HAP-1 (cell line): ENCODE data around the gene MGRN1.

Experiments used
- DNase-seq, 2 experiments: peaks; one replicate each; pipeline ENCODE4 v3.0.0-alpha.2; 2016 to 2020; ENCODE audit warnings: low spot score in 2 of 2
- H3K27me3 ChIP-seq: fragments of 250-450 bp; sonication (Bioruptor Pico); 2 replicates; pipeline ENCODE4 v1.5.1; 2020; ENCODE audit warnings: low read depth, mild to moderate bottlenecking, moderate library complexity
- H3K36me3 ChIP-seq: fragments of 250-450 bp; sonication (Bioruptor Pico); replicated peaks from 2 replicates; pipeline ENCODE4 v1.5.1; 2020; ENCODE audit warnings: mild to moderate bottlenecking
- H3K4me1 ChIP-seq: fragments of 250-450 bp; sonication (Bioruptor Pico); 2 replicates; pipeline ENCODE4 v1.5.1; 2020; ENCODE audit warnings: mild to moderate bottlenecking
- H3K4me3 ChIP-seq: fragments of 250-450 bp; sonication (Bioruptor Pico); 2 replicates; pipeline ENCODE4 v1.5.1; 2020; ENCODE audit warnings: mild to moderate bottlenecking, moderate library complexity
- H3K9me3 ChIP-seq: fragments of 250-450 bp; sonication (Bioruptor Pico); 2 replicates; pipeline ENCODE4 v1.5.1; 2020; ENCODE audit warnings: mild to moderate bottlenecking, moderate library complexity
- in situ Hi-C: fragments of 300-500 bp; cut with MboI; formaldehyde crosslinking; loops from 3 replicates; pipeline ENCODE4 v1.14.3; 2020; ENCODE audit warnings: low sequenced_read_pairs, inconsistent platforms, mixed read lengths

The MGRN1 gene

GRCh38 chr16:4697848-4698291 lies 73.2 kb downstream of the MGRN1 start:
- DNase-seq, result no peak
- H3K27me3 ChIP-seq, result no peaks in the 10 kb centered on the region
- no peak overlapping the region for H3K4me3 ChIP-seq
- in situ Hi-C loops, result no loop called here
- peaks cover 2% of the 10 kb centered on the region for H3K4me1 ChIP-seq
- H3K36me3 ChIP-seq, result peaks cover 68% of the 10 kb centered on the region
- H3K9me3 ChIP-seq, result no peaks in the 10 kb centered on the region

- H3K27me3 ChIP-seq, result no peaks in the 10 kb centered on the region
- in situ Hi-C loops, result no loop called here
- H3K4me3 ChIP-seq, result no peak overlapping the region
- peaks cover 68% of the 10 kb centered on the region for H3K36me3 ChIP-seq
- no peak for DNase-seq
- H3K9me3 ChIP-seq, result no peaks in the 10 kb centered on the region
- H3K4me1 ChIP-seq, result no peaks in the 10 kb centered on the region
These were observed 73.9 kb downstream of the MGRN1 start for GRCh38 chr16:4698321-4699045.

GRCh38 chr16:4699046-4699556 lies 74.5 kb downstream of the MGRN1 start:
- Histone ChIP-seq H3K27me3 (no peaks in the 10 kb centered on the region), H3K36me3 (peaks cover 65% of the 10 kb centered on the region), H3K4me3 (no peak overlapping the region), H3K4me1 (no peaks in the 10 kb centered on the region), H3K9me3 (no peaks in the 10 kb centered on the region)
- in situ Hi-C loops, result no loop called here
- no peak for DNase-seq

GRCh38 chr16:4700380-4700996 lies 75.9 kb downstream of the MGRN1 start:
- DNase-seq, result no peak
- no peak overlapping the region for H3K4me3 ChIP-seq
- peaks cover 67% of the 10 kb centered on the region for H3K36me3 ChIP-seq
- in situ Hi-C loops, result no loop called here
- H3K9me3 ChIP-seq, result no peaks in the 10 kb centered on the region
- no peaks in the 10 kb centered on the region for H3K27me3 ChIP-seq
- no peaks in the 10 kb centered on the region for H3K4me1 ChIP-seq

GRCh38 chr16:4700997-4701743 lies 76.5 kb downstream of the MGRN1 start:
- in situ Hi-C loops, result no loop called here
- Histone ChIP-seq H3K4me3 (no peak overlapping the region), H3K27me3 (no peaks in the 10 kb centered on the region), H3K4me1 (no peaks in the 10 kb centered on the region), H3K36me3 (peaks cover 60% of the 10 kb centered on the region), H3K9me3 (no peaks in the 10 kb centered on the region)
- DNase-seq, result no peak

GRCh38 chr16:4701791-4702465 lies 77.3 kb downstream of the MGRN1 start:
- peaks cover 55% of the 10 kb centered on the region for H3K36me3 ChIP-seq
- no peak overlapping the region for H3K4me3 ChIP-seq
- DNase-seq, result no peak
- H3K27me3 ChIP-seq, result no peaks in the 10 kb centered on the region
- in situ Hi-C loops, result no loop called here
- no peaks in the 10 kb centered on the region for H3K4me1 ChIP-seq
- H3K9me3 ChIP-seq, result no peaks in the 10 kb centered on the region

- Histone ChIP-seq H3K4me1 (no peaks in the 10 kb centered on the region), H3K27me3 (no peaks in the 10 kb centered on the region), H3K4me3 (no peak overlapping the region), H3K9me3 (no peaks in the 10 kb centered on the region), H3K36me3 (peaks cover 57% of the 10 kb centered on the region)
- in situ Hi-C loops, result no loop called here
- no peak for DNase-seq
These were observed 77.8 kb downstream of the MGRN1 start for GRCh38 chr16:4702466-4702808.

- DNase-seq, result no peak
- H3K4me3 ChIP-seq, result no peak overlapping the region
- H3K4me1 ChIP-seq, result no peaks in the 10 kb centered on the region
- in situ Hi-C loops, result no loop called here
- H3K36me3 ChIP-seq, result peaks cover 45% of the 10 kb centered on the region
- no peaks in the 10 kb centered on the region for H3K9me3 ChIP-seq
- H3K27me3 ChIP-seq, result no peaks in the 10 kb centered on the region
These were observed 79.3 kb downstream of the MGRN1 start for GRCh38 chr16:4703906-4704305.

- in situ Hi-C loops, result no loop called here
- no peak overlapping the region for H3K4me3 ChIP-seq
- no peak for DNase-seq
- H3K9me3 ChIP-seq, result no peaks in the 10 kb centered on the region
- no peaks in the 10 kb centered on the region for H3K27me3 ChIP-seq
- H3K4me1 ChIP-seq, result no peaks in the 10 kb centered on the region
- H3K36me3 ChIP-seq, result peaks cover 41% of the 10 kb centered on the region
These were observed 79.9 kb downstream of the MGRN1 start for GRCh38 chr16:4704491-4704890.

- Histone ChIP-seq H3K4me3 (no peak overlapping the region), H3K4me1 (no peaks in the 10 kb centered on the region), H3K27me3 (no peaks in the 10 kb centered on the region), H3K36me3 (peaks cover 43% of the 10 kb centered on the region), H3K9me3 (no peaks in the 10 kb centered on the region)
- in situ Hi-C loops, result no loop called here
- no peak for DNase-seq
These were observed 80.3 kb downstream of the MGRN1 start for GRCh38 chr16:4704913-4705312.

GRCh38 chr16:4706871-4707270 lies 82.2 kb downstream of the MGRN1 start:
- Histone ChIP-seq H3K9me3 (no peaks in the 10 kb centered on the region), H3K4me1 (no peaks in the 10 kb centered on the region), H3K27me3 (no peaks in the 10 kb centered on the region), H3K4me3 (no peak overlapping the region), H3K36me3 (peaks cover 38% of the 10 kb centered on the region)
- DNase-seq, result no peak
- in situ Hi-C loops, result no loop called here

- H3K36me3 ChIP-seq, result peaks cover 49% of the 10 kb centered on the region
- in situ Hi-C loops, result no loop called here
- DNase-seq, result no peak
- no peaks in the 10 kb centered on the region for H3K4me1 ChIP-seq
- no peak overlapping the region for H3K4me3 ChIP-seq
- H3K9me3 ChIP-seq, result no peaks in the 10 kb centered on the region
- H3K27me3 ChIP-seq, result no peaks in the 10 kb centered on the region
These were observed 84.9 kb downstream of the MGRN1 start for GRCh38 chr16:4709481-4709880.

GRCh38 chr16:4713663-4714501 lies 89.3 kb downstream of the MGRN1 start:
- no peak for DNase-seq
- in situ Hi-C loops, result no loop called here
- Histone ChIP-seq H3K36me3 (peaks cover 40% of the 10 kb centered on the region), H3K9me3 (no peaks in the 10 kb centered on the region), H3K4me1 (no peaks in the 10 kb centered on the region), H3K27me3 (no peaks in the 10 kb centered on the region), H3K4me3 (no peak overlapping the region)
